Suprapubic skin (tissue), 4 donors: ENCODE measurements around the gene EPB41L4B. TPM values are rescaled to one million over a fixed set of nuclear protein-coding genes. Genes with fewer than 3 reads are reported as not detected.
A peak's percentile ranks its signal among the peaks of the same experiment; 100 is the strongest.

Experiments used
- DNase-seq, 2 donors: peaks; one replicate each; pipeline ENCODE4 v3.0.0-alpha.2; 2019; ENCODE audit warnings: low spot score in 2 of 2
- H3K27ac ChIP-seq: fragments of 200-600 bp; sonication (generic); one replicate; pipeline ENCODE4 v1.5.1; 2019
- H3K27me3 ChIP-seq: fragments of 200-600 bp; sonication (generic); one replicate; pipeline ENCODE4 v1.5.1; 2019
- H3K36me3 ChIP-seq: fragments of 200-600 bp; sonication (generic); one replicate; pipeline ENCODE4 v1.5.1; 2019
- H3K4me1 ChIP-seq: fragments of 200-600 bp; sonication (generic); one replicate; pipeline ENCODE4 v1.5.1; 2019
- H3K4me3 ChIP-seq: fragments of 200-600 bp; sonication (generic); one replicate; pipeline ENCODE4 v1.5.1; 2019; ENCODE audit warnings: mild to moderate bottlenecking
- H3K9me3 ChIP-seq: fragments of 200-600 bp; sonication (generic); one replicate; pipeline ENCODE4 v1.5.1; 2019
- EP300 ChIP-seq: sonication (generic); formaldehyde crosslinking; IDR thresholded peaks from one replicate; pipeline ENCODE4 v1.6.1; 2017; ENCODE audit warnings: antibody characterized with exemption
- POLR2A ChIP-seq, 2 donors: fragments of 450-650 bp; IDR thresholded peaks; one replicate each; pipeline ENCODE4 v1.6.1; 2017; ENCODE audit warnings: antibody characterized with exemption in 2 of 2, mild to moderate bottlenecking in 2 of 2, moderate library complexity in 2 of 2
- POLR2AphosphoS5 ChIP-seq, 3 donors: sonication (generic); formaldehyde crosslinking; IDR thresholded peaks; one replicate each; pipeline ENCODE4 v1.6.1; 2017; ENCODE audit warnings: antibody characterized with exemption in 3 of 3
- WGBS: methylation state at CpG from one replicate; pipeline ENCODE4 v1.1.5; 2018; 5-methylcytosine and 5-hydroxymethylcytosine counted together
- total RNA-seq, 4 donors: library from RNA; depleted of rRNA; stranded (reverse); fragments of >200 nt; gene quantifications; one replicate each; pipeline ENCODE4 v1.1.0, GENCODE V29; 2016
- TF ChIP-seq, protein P1 (sequence below), 2 donors: fragments of 200-600 bp in 1 of 2; fragments of 450-650 bp in 1 of 2; sonication (generic) in 1 of 2; IDR thresholded peaks; one replicate each; pipeline ENCODE4 v1.5.1; 2016 to 2019; ENCODE audit warnings: antibody characterized with exemption in 2 of 2, mild to moderate bottlenecking in 1 of 2, moderate library complexity in 1 of 2

Gene EPB41L4B
- total RNA-seq, 4 donors from 2014 or later: 22.4 to 27.4 (median 25.1) TPM

DNA sequence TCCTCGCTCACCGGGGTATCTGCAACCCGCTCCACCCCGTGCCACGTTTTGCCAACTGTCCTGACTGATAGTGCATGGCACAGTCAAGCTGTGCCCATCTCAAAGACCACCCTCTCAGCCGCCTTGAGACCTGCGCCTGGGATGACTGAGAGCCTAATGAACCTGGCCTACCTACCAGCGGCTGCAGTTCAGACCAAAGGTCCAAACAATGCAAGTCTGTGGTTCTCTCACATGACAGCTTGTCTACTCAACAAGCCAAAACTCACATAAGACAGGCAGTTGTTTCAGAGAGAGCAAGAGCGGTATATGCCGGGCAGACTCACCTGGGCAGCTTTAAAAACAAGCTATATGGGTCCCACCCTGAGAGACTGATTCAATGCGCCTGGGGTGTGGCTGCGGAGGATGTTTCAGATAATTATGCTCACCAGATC lies 70.5 kb downstream of the EPB41L4B start:
- TF ChIP-seq EP300: no peak
- TF ChIP-seq POLR2A (IDR thresholded peaks at IDR 0.05): no peak
- no peak for TF ChIP-seq POLR2AphosphoS5 (IDR thresholded peaks at IDR 0.05)
- TF ChIP-seq, protein P1, sequence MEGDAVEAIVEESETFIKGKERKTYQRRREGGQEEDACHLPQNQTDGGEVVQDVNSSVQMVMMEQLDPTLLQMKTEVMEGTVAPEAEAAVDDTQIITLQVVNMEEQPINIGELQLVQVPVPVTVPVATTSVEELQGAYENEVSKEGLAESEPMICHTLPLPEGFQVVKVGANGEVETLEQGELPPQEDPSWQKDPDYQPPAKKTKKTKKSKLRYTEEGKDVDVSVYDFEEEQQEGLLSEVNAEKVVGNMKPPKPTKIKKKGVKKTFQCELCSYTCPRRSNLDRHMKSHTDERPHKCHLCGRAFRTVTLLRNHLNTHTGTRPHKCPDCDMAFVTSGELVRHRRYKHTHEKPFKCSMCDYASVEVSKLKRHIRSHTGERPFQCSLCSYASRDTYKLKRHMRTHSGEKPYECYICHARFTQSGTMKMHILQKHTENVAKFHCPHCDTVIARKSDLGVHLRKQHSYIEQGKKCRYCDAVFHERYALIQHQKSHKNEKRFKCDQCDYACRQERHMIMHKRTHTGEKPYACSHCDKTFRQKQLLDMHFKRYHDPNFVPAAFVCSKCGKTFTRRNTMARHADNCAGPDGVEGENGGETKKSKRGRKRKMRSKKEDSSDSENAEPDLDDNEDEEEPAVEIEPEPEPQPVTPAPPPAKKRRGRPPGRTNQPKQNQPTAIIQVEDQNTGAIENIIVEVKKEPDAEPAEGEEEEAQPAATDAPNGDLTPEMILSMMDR (IDR thresholded peaks at IDR 0.05): no peak
- Histone ChIP-seq H3K27me3 (no peaks in the 10 kb centered on the region), H3K36me3 (no peaks in the 10 kb centered on the region), H3K4me3 (no peak overlapping the region), H3K4me1 (peaks cover 10% of the 10 kb centered on the region), H3K27ac (peak overlapping the region; percentile 21), H3K9me3 (no peaks in the 10 kb centered on the region)
- DNase-seq: no peak
- WGBS: 93% methylated on average over 7 of the region's 12 CpGs

DNA sequence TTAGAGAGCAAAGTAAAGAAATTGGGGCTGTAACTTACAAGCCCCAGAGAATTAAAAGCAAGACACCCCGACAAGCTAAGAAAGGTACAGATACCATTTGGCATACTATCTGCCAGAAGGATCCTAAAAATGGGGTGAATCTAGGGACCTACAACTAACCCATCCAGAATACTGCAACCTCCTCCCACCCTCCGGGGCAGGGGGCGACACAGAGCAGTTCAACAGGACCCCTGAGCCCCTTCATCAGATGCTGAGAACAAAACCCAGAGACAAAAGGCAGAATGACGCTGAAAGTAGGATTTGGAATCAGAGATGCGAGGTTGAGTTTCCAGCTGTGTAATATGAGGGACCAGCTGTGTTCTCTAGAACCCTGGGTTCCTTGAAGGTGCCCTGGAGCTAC lies 71.2 kb downstream of the EPB41L4B start:
- TF ChIP-seq, protein P1 (IDR thresholded peaks at IDR 0.05): no peak
- no peak for TF ChIP-seq POLR2A (IDR thresholded peaks at IDR 0.05)
- TF ChIP-seq EP300: no peak
- no peak for TF ChIP-seq POLR2AphosphoS5 (IDR thresholded peaks at IDR 0.05)
- no peaks in the 10 kb centered on the region for H3K9me3 ChIP-seq
- H3K36me3 ChIP-seq: no peaks in the 10 kb centered on the region
- no peak for DNase-seq
- H3K4me1 ChIP-seq: peaks cover 10% of the 10 kb centered on the region
- peak overlapping the region; percentile 21 for H3K27ac ChIP-seq
- H3K4me3 ChIP-seq: no peak overlapping the region
- 93% methylated on average over 5 of the region's 5 CpGs for WGBS
- H3K27me3 ChIP-seq: no peaks in the 10 kb centered on the region

DNA sequence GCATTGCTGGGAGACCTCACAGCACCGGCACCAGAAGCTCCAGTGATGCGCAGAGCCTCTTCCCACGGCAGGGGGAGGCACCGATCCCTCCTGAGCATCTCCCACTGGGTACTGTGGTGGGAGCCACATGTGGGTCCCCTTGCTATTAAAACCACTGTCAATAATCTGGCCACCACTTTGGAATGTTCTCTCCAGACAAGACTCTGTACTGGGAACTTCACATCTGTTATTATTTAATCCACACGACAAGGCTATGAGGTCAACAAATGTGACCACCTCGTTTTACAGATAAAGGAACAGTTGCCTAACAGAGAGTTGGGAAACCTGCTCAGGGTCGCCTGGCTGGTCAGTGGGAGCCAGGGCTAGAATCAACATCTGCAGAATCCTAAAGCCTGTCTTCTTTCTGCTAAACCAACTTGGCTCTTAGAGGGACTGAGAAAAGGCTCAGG lies 72.7 kb downstream of the EPB41L4B start:
- Histone ChIP-seq H3K27me3 (no peaks in the 10 kb centered on the region), H3K36me3 (no peaks in the 10 kb centered on the region), H3K4me1 (peaks cover under 1% of the 10 kb centered on the region), H3K4me3 (no peak overlapping the region), H3K9me3 (no peaks in the 10 kb centered on the region), H3K27ac (peak overlapping the region; percentile 3)
- no peak for DNase-seq
- WGBS: 74% methylated on average over 7 of the region's 7 CpGs
- TF ChIP-seq POLR2AphosphoS5 (IDR thresholded peaks at IDR 0.05) (no peak), EP300 (no peak), POLR2A (IDR thresholded peaks at IDR 0.05) (no peak)
- TF ChIP-seq, protein P1 (IDR thresholded peaks at IDR 0.05): no peak

DNA sequence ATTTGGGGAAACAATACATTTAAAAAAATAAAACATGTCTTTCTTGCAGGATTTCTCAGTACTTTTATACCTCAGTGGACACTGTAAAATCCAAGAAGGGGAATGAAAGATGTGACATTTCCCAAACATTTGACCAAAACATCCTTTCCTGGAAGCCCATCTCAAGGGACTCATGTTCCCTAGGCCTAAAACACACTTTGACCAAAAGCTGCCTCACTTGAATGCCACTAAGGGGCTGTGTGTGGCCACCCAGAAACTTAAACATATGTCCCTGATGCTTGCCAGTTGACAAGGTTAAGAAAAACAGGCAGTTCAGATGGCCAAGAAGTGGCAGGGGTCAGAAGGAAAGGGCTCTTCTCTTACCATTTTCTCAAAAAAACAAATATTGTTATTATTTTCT lies 73.6 kb downstream of the EPB41L4B start:
- peak overlapping the region; percentile 3 for H3K27ac ChIP-seq
- H3K9me3 ChIP-seq: no peaks in the 10 kb centered on the region
- H3K27me3 ChIP-seq: no peaks in the 10 kb centered on the region
- TF ChIP-seq, protein P1 (IDR thresholded peaks at IDR 0.05): no peak
- no peak for TF ChIP-seq POLR2AphosphoS5 (IDR thresholded peaks at IDR 0.05)
- no peak for TF ChIP-seq POLR2A (IDR thresholded peaks at IDR 0.05)
- no peak for TF ChIP-seq EP300
- no peak overlapping the region for H3K4me3 ChIP-seq
- no peaks in the 10 kb centered on the region for H3K36me3 ChIP-seq
- no peaks in the 10 kb centered on the region for H3K4me1 ChIP-seq
- DNase-seq: no peak

DNA sequence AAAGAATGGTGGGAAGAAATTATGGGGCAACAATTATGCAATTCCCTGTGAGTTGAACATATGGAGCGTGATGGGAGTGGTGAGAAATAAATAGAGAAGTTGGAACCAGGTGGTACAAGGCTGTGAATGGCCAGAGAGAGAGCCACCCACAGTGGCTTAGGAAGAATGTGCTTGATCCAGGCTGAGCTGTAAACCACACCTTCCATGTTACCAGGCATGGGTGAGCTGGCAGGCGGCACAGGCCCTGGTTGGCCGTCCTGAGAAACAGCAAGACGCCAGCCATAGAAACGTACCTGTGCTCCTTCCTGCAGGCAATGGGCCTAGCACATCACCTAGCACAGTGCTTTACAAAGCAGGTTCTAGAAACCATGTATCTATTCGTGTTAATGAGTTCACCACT lies 74.3 kb downstream of the EPB41L4B start:
- WGBS: 89% methylated on average over 6 of the region's 6 CpGs
- no peak for DNase-seq

More for the DNA sequence above, 74.3 kb downstream of the EPB41L4B start:
- no peak overlapping the region for H3K4me3 ChIP-seq
- H3K9me3 ChIP-seq: no peaks in the 10 kb centered on the region
- no peak for TF ChIP-seq POLR2AphosphoS5 (IDR thresholded peaks at IDR 0.05)
- no peak for TF ChIP-seq EP300
- no peak for TF ChIP-seq POLR2A (IDR thresholded peaks at IDR 0.05)
- no peaks in the 10 kb centered on the region for H3K27me3 ChIP-seq
- peak overlapping the region; percentile 8 for H3K27ac ChIP-seq
- no peaks in the 10 kb centered on the region for H3K4me1 ChIP-seq
- H3K36me3 ChIP-seq: no peaks in the 10 kb centered on the region
